A673 (cell line): Measurements from ENCODE around the gene PNLDC1. TPM values are rescaled to one million over a fixed set of nuclear protein-coding genes. Genes with fewer than 3 reads are reported as not detected.

Experiments used
- BruUV-seq: library from RNA; stranded (reverse); fragments of 400-500 nt; replicated peaks from 2 replicates; lab custom pipeline; 2021; lab: Mats Ljungman, UMichigan
- CTCF ChIA-PET: fragments of 300-600 bp; sonication (Branson Sonifier 250); formaldehyde crosslinking; loops from one replicate; lab custom pipeline; 2022; ENCODE audit warnings: antibody characterized with exemption; lab: Charles Lee
- POLR2A ChIA-PET: fragments of 300-600 bp; sonication (Branson Sonifier 250); formaldehyde crosslinking; loops from one replicate; lab custom pipeline; 2022; ENCODE audit warnings: antibody characterized with exemption; ENCODE audit not compliant: low non-redundant PET; lab: Charles Lee
- DNase-seq: peaks from one replicate; pipeline ENCODE4 v3.0.0-alpha.2; 2015; ENCODE audit warnings: low spot score
- H3K27ac ChIP-seq: fragments of 200-600 bp; sonication (generic); 2 replicates; pipeline ENCODE4 v1.5.1; 2016; ENCODE audit warnings: mixed run types, low read depth, mild to moderate bottlenecking, mixed read lengths, antibody characterized with exemption, low read length; ENCODE audit not compliant: poor library complexity, severe bottlenecking
- H3K27me3 ChIP-seq: fragments of 200-600 bp; sonication (generic); replicated peaks from 2 replicates; pipeline ENCODE4 v1.6.1; 2017; ENCODE audit warnings: mixed run types, low read depth, mild to moderate bottlenecking, mixed read lengths, antibody characterized with exemption, low read length; ENCODE audit not compliant: insufficient read depth, poor library complexity
- H3K36me3 ChIP-seq: fragments of 200-600 bp; sonication (generic); 2 replicates; pipeline ENCODE4 v1.6.1; 2016; ENCODE audit warnings: mixed run types, mild to moderate bottlenecking, mixed read lengths, antibody characterized with exemption, low read length; ENCODE audit not compliant: insufficient read depth, poor library complexity, severe bottlenecking
- H3K4me1 ChIP-seq: fragments of 200-600 bp; sonication (generic); 2 replicates; pipeline ENCODE4 v1.6.1; 2017; ENCODE audit warnings: mixed run types, mild to moderate bottlenecking, mixed read lengths, antibody characterized with exemption, low read length; ENCODE audit not compliant: insufficient read depth, poor library complexity, severe bottlenecking
- H3K4me3 ChIP-seq: fragments of 200-600 bp; sonication (generic); 2 replicates; pipeline ENCODE4 v1.5.1; 2016; ENCODE audit warnings: low read depth, mixed run types, mild to moderate bottlenecking, mixed read lengths, low read length; ENCODE audit not compliant: poor library complexity, severe bottlenecking
- H3K9me3 ChIP-seq: fragments of 200-600 bp; sonication (generic); 2 replicates; pipeline ENCODE4 v1.6.1; 2016; ENCODE audit warnings: mixed run types, low read depth, mild to moderate bottlenecking, mixed read lengths, antibody characterized with exemption, low read length; ENCODE audit not compliant: poor library complexity, severe bottlenecking
- EZH2 ChIP-seq: fragments of 200-600 bp; sonication (generic); IDR thresholded peaks from 2 replicates; pipeline ENCODE4 v1.6.1; 2017; ENCODE audit warnings: borderline replicate concordance, low read depth, mild to moderate bottlenecking, mixed read lengths, antibody characterized with exemption, low read length; ENCODE audit not compliant: poor library complexity, severe bottlenecking
- intact Hi-C: fragments of 100-400 bp; cut with micrococcal nuclease; formaldehyde crosslinking; loops from one replicate; pipeline ENCODE4 v1.10.0; 2022; ENCODE audit not compliant: unreplicated experiment
- total RNA-seq: library from RNA; stranded (reverse); gene quantifications from 2 replicates; pipeline ENCODE4 v1.2.3, GENCODE V29; 2021
- TF ChIP-seq, protein P1 (sequence below): fragments of 300-800, 200-600 bp; sonication (generic); conservative IDR thresholded peaks from 2 replicates; pipeline ENCODE4 v1.5.1; 2017; ENCODE audit warnings: low read depth, mild to moderate bottlenecking, antibody characterized with exemption, low read length, moderate library complexity, mixed read lengths

Gene PNLDC1
- total RNA-seq, 1 experiment from 2014 or later: 0.58 TPM

DNA sequence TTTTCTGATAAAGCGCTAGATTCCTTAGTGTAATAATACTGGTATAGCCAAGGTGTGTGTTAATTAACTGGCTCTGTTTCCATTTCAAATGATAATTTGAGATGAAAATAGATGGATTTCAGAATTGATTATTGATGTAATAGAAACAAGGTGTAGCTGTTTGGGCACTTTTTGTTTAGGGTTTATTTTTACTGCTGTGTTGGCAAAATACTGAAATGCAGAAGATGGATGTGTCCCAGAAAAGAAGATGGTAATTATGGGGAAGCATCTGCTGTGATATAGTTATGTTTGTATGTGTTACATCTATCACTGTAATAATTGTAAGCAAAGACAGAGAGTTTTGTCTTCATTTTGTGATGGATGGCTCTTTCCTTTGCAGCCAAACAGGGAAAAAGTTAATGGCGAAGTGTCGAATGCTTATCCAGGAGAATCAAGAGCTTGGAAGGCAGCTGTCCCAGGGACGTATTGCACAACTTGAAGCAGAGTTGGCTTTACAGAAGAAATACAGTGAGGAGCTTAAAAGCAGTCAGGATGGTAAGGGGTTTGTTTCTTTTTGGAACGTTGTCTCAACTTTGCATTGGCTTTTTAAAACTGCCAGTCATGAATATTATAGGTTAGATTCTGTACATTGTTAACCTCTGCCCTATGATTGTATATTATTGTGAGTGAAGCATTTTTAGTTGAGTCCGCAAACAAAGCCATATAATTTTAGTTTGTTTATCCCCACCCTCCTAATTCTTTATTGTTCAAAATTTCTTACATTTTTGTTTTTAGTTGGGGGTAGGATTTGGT is 46.8 kb upstream of the PNLDC1 start:
- H3K9me3 ChIP-seq: no peaks in the 10 kb centered on the region
- ChIA-PET CTCF (no interaction called here), POLR2A (no interaction called here)
- H3K36me3 ChIP-seq: peaks cover 100% of the 10 kb centered on the region
- H3K4me1 ChIP-seq: no peaks in the 10 kb centered on the region
- H3K27ac ChIP-seq: no peak overlapping the region
- no TSS peak for BruUV-seq
- H3K27me3 ChIP-seq: no peaks in the 10 kb centered on the region
- H3K4me3 ChIP-seq: no peak overlapping the region
- no peak for DNase-seq
- TF ChIP-seq, protein P1, sequence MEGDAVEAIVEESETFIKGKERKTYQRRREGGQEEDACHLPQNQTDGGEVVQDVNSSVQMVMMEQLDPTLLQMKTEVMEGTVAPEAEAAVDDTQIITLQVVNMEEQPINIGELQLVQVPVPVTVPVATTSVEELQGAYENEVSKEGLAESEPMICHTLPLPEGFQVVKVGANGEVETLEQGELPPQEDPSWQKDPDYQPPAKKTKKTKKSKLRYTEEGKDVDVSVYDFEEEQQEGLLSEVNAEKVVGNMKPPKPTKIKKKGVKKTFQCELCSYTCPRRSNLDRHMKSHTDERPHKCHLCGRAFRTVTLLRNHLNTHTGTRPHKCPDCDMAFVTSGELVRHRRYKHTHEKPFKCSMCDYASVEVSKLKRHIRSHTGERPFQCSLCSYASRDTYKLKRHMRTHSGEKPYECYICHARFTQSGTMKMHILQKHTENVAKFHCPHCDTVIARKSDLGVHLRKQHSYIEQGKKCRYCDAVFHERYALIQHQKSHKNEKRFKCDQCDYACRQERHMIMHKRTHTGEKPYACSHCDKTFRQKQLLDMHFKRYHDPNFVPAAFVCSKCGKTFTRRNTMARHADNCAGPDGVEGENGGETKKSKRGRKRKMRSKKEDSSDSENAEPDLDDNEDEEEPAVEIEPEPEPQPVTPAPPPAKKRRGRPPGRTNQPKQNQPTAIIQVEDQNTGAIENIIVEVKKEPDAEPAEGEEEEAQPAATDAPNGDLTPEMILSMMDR: no peak
- TF ChIP-seq EZH2: no peak
- intact Hi-C loops: no loop called here

DNA sequence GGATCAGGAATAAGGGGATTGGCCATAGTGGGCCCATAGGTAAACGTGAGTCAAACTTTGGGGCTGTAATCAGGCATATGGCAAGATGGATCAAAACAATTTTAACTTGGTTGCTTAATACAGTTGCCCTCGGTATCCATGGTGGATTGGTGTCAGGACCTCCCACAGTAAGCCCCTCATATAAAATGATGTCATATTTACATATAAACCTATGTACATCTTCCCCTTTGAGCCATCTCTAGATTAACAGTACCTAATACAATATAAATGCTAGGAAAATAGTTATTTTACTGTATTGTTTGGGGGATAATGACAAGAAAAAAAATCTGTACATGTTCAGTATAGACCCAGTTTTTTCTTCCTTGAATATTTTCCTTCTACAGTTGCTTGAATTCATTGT is 45.7 kb upstream of the PNLDC1 start:
- DNase-seq: no peak
- Histone ChIP-seq H3K9me3 (no peaks in the 10 kb centered on the region), H3K4me1 (no peaks in the 10 kb centered on the region), H3K27ac (no peak overlapping the region), H3K36me3 (peaks cover 96% of the 10 kb centered on the region), H3K4me3 (no peak overlapping the region), H3K27me3 (no peaks in the 10 kb centered on the region)
- intact Hi-C loops: no loop called here
- POLR2A ChIA-PET: no interaction called here
- TF ChIP-seq EZH2: no peak
- TF ChIP-seq, protein P1: no peak
- BruUV-seq: no TSS peak
- CTCF ChIA-PET: interaction anchor here (0.6 kb wide), 1 partner anchor 269 kb away, joined by 4 read pairs; no protein-coding TSS in a partner anchor

DNA sequence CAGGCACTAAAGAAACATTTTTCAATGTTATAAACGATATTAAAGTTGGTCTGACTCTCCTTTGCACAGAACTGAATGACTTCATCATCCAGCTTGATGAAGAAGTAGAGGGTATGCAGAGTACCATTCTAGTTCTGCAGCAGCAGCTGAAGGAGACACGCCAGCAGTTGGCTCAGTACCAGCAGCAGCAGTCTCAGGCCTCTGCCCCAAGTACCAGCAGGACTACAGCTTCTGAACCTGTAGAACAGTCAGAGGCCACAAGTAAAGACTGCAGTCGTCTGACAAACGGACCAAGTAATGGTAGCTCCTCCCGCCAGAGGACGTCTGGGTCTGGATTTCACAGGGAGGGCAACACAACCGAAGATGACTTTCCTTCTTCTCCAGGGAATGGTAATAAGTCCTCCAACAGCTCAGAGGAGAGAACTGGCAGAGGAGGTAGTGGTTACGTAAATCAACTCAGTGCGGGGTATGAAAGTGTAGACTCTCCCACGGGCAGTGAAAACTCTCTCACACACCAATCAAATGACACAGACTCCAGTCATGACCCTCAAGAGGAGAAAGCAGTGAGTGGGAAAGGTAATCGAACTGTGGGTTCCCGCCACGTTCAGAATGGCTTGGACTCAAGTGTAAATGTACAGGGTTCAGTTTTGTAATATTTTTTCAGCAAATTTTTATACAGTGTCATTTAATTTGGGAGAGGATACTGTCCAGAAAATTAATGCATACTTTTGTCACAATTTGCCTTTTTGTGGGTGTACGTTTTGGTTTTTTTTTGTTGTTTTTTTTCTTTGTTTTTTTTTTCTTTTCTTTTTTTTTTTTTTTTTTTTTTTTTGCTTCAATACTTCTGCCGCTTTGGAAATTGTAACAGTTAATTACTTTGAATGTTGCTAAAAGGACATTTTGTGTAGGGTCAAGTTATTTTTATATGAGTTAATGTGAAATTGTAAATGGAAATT is 44.8 kb upstream of the PNLDC1 start:
- H3K4me3 ChIP-seq: no peak overlapping the region
- H3K27me3 ChIP-seq: no peaks in the 10 kb centered on the region
- H3K27ac ChIP-seq: peak overlapping the region; percentile 20
- no peaks in the 10 kb centered on the region for H3K9me3 ChIP-seq
- DNase-seq: no peak
- ChIA-PET CTCF (interaction anchor here (0.6 kb wide), 1 partner anchor 268 kb away, joined by 4 read pairs; no protein-coding TSS in a partner anchor), POLR2A (no interaction called here)
- TSS peak; percentile 49 for BruUV-seq
- peaks cover 88% of the 10 kb centered on the region for H3K36me3 ChIP-seq
- peaks cover 3% of the 10 kb centered on the region for H3K4me1 ChIP-seq
- intact Hi-C loops: no loop called here
- TF ChIP-seq, protein P1: no peak
